Activated CD4-positive, alpha-beta T cell treated with anti-CD3 and anti-CD28 coated beads for 48 hours (primary cell): Measurements from ENCODE around the gene CALHM6.

Source experiments
- DNase-seq: peaks from one replicate; pipeline ENCODE4 v3.0.0-alpha.2; 2020

The CALHM6 gene

GRCh38 chr6:116461331-116461931, at the start of gene CALHM6:
Gene CALHM6 (plus strand): TSS chr6:116461375. CDS start chr6:116461930, 555 bp downstream.
- DNase-seq: no peak

DNA sequence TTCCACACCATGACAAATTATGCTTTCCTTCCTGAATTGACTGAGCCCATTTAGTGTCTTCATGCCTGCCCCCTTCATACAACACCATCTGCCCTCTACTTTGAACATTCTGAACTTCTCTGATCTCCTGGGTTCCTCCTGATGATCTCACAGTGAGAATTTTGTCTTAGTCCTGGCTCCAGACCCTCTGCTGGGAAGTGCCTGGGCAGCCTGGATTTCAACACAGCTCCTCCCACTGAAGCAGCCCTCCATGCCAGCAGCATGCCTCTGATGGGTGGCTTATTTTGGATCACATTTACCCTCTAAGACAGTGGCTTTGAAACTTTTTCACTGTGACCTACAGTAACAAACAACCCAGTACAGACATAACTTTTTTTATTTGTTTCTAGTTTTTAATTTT, 48.9 kb upstream of the CALHM6 start:
- no peak for DNase-seq

DNA sequence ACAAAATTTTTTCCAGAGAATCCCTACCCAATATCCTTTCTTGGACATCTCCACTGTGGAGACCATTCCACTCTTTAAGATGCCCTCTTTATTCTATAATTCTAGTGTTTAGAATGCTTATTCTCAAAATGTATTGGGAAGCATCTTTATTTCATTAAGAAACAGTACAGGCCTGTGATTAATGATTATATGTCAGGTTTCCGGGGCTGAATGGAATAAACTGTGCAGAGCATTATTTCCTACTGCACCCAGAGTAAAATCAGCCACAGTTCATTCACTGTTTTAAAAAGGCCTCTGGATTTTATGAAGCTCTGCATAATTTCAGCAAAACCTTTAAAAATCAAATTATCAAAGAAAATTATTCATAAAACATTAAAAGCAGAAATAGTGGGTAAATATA, 47.8 kb upstream of the CALHM6 start:
- no peak for DNase-seq

GRCh38 chr6:116417661-116418060, 43.5 kb upstream of the CALHM6 start:
- no peak for DNase-seq

- DNase-seq: no peak
These were observed 41.9 kb upstream of the CALHM6 start for GRCh38 chr6:116419069-116419786.

DNA sequence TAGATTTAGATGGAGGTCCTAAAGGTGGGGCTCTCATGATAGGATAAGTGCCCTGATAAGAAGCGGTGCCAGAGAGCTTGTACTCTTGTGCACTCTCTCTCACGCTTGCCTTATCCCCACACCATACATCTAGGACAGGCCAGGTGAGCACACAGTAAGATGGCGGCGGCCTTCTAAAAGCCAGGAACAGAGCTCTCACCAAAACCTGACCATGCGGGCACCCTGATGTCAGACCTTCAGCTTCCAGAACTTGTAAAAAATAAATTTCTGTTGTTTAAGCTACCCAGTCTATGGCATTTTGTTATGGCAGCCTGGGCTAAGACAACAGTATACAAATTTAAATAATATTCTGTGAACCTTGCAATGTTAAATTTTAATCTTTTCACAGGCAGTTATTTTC, 40.8 kb upstream of the CALHM6 start:
- DNase-seq: no peak

- no peak for DNase-seq
These were observed 38.9 kb upstream of the CALHM6 start for GRCh38 chr6:116422238-116422637.

- no peak for DNase-seq
These were observed 37.2 kb upstream of the CALHM6 start for GRCh38 chr6:116424001-116424400.

DNA sequence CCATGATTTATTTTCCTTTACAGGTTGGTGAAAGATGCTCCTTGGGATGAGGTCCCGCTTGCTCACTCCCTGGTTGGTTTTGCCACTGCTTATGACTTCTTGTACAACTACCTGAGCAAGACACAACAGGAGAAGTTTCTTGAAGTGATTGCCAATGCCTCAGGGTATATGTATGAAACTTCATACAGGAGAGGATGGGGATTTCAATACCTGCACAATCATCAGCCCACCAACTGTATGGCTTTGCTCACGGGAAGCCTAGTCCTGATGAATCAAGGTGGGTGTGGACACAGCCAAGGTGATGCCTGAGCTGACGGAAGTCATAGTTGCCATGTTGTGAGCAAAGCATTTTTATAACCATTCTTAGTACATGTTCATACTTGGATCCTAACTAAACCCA, 34.6 kb upstream of the CALHM6 start:
- DNase-seq: no peak

- DNase-seq: no peak
These were observed 32.1 kb upstream of the CALHM6 start for GRCh38 chr6:116429111-116429510.

DNA sequence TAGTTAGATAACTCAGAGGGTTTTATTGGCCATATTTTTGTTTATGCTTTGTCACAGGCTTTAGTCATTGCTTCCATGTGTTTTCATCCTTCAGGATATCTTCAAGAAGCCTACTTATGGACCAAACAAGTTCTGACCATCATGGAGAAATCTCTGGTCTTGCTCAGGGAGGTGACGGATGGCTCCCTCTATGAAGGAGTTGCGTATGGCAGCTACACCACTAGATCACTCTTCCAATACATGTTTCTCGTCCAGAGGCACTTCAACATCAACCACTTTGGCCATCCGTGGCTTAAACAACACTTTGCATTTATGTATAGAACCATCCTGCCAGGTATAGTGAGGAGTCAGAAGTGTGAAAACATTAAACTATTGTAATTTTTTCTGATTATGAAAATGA, 30.3 kb upstream of the CALHM6 start:
- DNase-seq: no peak

- DNase-seq: no peak
These were observed 29.1 kb upstream of the CALHM6 start for GRCh38 chr6:116431964-116432595.

DNA sequence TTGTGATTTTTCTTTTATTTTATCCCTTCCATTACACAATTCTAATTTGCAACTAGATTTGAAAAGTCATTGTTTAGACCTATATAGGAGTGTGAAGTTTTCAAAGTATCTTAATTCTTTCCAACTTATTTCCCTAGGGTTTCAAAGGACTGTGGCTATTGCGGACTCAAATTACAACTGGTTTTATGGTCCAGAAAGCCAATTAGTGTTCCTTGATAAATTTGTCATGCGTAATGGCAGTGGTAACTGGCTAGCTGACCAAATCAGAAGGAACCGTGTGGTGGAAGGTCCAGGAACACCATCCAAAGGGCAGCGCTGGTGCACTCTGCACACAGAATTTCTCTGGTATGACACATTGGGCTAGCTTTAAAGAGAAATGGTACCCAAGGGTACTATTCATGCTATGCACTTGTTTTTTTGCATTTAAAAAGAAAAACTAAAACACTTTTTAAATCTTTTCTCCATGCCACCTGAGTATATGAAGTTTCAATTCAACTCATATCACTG, 27.9 kb upstream of the CALHM6 start:
- no peak for DNase-seq

DNA sequence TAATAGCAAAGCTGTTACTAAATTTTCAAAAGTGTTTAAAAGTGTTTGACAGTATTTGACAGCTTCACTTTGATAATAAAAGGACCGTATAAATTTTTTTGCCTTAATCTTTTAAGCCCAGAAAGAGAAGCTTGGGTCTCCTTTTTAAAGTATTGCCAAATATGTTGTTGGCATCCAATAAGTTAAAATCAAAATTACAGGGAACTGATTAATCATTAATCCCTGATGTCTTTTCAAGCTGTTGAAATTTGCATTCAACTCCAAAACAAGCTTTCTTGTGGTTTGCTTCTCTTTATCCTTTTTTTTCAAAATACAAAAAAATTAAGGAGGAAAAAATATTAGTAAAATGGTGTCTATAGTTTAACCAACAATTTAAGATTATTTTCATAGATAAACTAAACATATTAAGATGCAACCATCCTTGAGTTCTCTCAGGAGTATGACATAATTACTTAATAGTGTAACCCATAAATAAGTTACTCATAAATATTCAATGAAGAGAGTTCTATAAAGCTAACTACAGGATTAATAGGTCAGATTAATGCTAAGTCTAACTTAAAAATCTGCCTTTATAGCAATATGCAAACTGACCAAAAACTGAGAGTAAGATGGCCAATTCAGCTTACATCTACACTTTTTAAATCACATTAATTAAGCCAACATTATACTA, 27.0 kb upstream of the CALHM6 start:
- DNase-seq: no peak

GRCh38 chr6:116436586-116436985, 24.6 kb upstream of the CALHM6 start:
- no peak for DNase-seq

GRCh38 chr6:116437656-116438055, 23.5 kb upstream of the CALHM6 start:
- DNase-seq: no peak

DNA sequence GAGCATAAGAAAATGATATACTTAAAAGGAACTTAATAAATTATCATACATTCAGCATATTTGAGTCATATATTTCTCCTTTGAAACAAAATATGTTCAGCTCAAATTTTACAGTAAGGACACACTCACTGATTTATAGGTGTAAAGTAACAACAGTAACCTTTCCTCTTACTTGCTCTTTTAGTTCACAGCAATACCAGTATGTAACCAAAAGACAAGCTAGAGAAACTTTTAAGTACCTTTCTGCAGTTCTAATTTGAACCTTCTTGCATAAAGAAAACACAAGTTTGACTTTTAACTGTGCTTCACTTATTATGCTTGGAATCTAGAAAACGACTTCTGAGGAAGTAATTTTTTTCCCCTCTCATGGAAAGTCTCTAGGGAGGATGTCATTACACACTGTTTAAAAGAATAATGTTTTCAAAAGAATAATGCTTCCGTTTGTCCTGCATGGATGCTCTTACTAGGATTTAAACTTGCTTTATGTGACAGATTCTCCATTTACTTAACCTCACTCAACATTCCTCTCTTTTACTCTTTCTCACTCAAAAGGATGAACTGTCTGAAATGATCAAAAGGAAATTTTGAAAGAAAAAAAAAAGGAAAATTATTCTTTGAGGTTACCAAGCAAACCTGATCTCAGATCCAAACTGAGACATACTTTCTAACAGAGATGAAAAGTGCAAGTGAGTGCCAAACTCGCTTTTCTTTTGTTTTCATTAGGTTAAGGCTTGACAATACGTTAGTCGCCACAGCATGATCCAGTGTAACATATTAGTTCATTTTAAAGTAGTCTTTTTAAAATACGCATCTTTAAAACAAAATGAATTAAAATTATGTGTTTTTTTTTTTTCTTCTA, 22.4 kb upstream of the CALHM6 start:
- no peak for DNase-seq

DNA sequence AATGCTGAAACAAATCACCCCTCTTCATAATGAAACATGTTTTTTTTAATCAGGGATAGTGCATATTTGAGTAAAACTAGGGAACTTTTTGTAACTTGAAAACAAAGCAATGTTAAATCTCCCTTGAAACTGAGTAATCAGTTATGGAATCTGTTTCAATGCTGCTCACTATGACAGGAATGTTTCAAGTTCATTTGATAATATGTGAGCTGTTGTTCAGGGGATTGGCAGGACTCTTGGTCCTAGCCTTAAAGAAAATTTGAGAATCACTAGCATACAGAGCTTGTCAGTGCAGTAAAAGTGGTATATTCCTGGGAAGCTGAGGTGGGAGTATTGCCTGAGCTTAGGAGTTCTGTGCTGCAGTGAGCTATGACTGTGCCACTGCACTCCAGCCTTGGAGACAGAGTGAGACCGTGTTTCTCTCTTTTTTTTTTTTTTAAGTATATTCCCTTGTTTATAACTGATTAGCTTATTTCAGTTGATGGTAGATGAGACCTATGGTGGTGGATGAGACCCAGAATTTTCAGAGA, 21.6 kb upstream of the CALHM6 start:
- DNase-seq: no peak

DNA sequence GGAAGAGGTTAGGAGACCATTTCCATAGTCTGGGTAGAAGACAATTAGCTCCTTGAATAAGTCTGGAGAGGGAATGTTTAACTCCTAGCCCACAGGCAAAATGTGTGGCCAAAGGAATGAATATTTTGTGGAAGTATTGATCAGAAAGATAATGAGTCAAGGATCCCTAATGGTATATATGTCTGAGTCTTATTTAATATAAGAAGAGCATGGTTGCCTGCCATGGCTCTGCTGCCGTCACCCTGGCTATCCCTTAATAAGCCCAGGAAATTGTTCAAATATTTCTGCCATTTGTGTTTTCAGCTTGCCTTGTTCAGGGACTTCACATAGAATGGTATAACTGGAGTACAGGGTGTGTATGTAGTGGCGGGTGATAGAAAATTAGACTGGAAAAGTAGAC, 18.1 kb upstream of the CALHM6 start:
- no peak for DNase-seq

- no peak for DNase-seq
These were observed 17.1 kb upstream of the CALHM6 start for GRCh38 chr6:116444092-116444491.

DNA sequence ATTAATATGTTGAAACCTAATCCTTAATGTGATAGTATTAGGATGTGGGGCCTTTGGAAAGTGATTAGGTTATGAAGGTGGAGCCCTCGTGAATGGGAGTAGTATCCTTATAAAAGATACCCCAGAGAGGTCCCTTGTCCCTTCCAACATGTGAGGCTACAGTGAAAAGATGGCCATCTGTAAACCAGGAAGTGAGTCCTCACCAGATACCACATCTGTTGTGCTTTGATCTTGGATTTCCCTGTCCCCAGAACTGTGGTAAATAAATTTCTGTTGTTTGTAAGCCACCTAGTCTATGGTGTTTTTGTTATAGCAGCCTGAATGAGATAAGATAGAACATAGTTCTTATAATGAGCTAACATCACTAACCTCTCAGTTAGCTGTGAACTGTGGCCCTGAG, 16.6 kb upstream of the CALHM6 start:
- no peak for DNase-seq

- no peak for DNase-seq
These were observed 16.1 kb upstream of the CALHM6 start for GRCh38 chr6:116445102-116445501.
